ENCODE results near the gene ZNF785.
"Not testable (repeated sequence)": the region's sequence is repeated elsewhere in the genome, so short reads cannot be mapped to it uniquely, and the experiment has no call there.

ZNF785 gene

GRCh38 chr16:30602616-30603277 is 17.2 kb upstream of the ZNF785 start:
- DNase-seq (ENCODE audit: low spot score), result peak; percentile 26

GRCh38 chr16:30601966-30602365 is 16.5 kb upstream of the ZNF785 start:
- no peak for DNase-seq (ENCODE audit: low spot score)

GRCh38 chr16:30600929-30601328 is 15.4 kb upstream of the ZNF785 start:
- DNase-seq (ENCODE audit: low spot score), result no peak

DNA sequence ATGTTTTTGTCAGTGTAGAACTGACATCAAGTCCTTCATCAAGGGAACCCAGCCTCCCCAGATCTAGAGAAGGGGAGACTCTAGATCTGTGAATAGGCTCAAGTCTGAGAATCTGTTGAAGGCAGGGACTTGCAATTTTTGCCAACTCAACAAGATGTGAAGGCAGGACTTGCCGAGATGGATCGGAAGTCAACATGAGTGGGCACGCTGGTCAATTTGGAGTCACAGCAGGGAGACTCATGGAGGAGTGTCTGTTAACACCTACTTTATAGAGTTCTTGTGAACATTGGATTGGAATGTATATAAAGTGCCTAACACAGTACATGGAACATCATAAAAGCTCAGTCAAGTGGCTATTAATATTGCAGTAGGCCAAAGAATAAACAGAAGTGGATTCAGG is 14.7 kb upstream of the ZNF785 start:
- no peak for DNase-seq (ENCODE audit: low spot score)

GRCh38 chr16:30592871-30593270 is 7.4 kb upstream of the ZNF785 start:
- DNase-seq (ENCODE audit: low spot score), result no peak

GRCh38 chr16:30590869-30591268 is 5.4 kb upstream of the ZNF785 start:
- DNase-seq (ENCODE audit: low spot score), result not testable (repeated sequence)

DNA sequence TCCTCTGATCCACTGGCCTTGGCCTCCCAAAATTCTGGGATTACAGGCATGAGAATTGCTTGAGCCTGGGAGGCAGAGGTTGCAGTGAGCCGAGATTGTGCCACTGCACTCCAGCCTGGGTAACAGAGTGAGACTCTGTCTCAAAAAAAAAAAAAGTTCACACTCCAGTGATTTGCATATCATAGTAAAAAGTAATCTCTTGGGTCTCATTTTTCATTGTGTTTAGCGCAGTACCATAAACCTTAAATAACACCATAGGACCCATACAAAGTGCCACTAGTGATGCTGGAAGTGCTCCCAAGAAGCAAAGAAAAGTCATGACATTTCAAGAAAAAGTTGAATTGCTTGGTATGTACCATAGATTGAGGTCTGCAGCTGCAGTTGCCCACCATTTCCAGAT is 4.1 kb upstream of the ZNF785 start:
- not testable (repeated sequence) for DNase-seq (ENCODE audit: low spot score)

DNA sequence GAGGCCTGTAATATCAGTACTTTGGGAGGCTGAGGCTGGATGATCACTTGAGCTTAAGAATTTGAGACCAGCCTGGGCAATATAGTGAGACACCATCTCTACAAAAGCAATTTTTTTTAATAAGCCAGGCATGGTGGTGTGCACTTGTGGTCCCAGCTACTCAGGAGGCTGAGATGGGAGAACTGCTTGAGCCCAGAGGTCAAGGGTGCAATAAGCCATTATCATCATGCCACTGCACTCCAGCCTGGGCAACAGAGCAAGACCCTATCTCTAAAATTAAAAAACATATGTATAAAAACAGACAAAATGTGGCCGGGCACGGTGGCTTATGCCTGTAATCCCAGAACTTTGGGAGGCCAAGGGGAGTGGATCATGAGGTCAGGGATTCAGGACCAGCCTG is 3.2 kb upstream of the ZNF785 start:
- no peak for DNase-seq (ENCODE audit: low spot score)

GRCh38 chr16:30585022-30585399 is 486 bp downstream of the ZNF785 start:
- no peak for DNase-seq (ENCODE audit: low spot score)

DNA sequence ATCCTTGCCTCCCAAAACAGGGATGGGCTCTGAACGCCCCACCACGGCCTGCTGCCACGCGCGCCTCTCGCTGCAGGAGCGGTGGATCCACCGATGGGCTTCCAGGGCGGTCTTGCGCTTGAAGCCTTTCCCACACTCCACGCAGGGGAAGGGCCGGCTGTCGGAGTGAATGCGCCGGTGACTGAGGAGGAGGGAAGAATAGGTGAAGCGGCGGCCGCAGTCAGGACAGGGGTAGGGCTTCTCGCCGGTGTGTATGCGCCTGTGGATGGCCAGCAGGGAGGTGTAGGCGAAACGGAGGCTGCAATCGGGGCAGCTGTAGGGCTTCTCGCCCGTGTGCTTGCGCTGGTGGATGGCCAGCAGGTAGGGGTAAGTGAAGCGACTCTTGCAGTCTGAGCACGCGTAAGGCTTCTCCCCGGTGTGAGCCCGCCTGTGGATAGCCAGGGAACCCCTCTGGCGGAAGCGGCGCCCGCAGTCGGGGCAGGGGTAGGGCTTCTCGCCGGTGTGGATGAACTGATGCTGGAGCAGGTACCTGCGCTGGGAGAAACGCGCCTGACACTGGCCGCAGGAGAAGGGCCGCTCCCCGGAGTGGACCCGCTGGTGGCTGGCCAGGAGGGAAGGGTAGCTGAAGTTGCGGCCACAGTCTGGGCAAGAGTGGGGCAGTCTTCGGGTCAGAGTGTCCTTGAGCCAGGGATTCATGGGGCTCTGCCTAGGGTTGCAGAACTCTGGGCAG is 2.7 kb downstream of the ZNF785 start:
- no peak for DNase-seq (ENCODE audit: low spot score)

DNA sequence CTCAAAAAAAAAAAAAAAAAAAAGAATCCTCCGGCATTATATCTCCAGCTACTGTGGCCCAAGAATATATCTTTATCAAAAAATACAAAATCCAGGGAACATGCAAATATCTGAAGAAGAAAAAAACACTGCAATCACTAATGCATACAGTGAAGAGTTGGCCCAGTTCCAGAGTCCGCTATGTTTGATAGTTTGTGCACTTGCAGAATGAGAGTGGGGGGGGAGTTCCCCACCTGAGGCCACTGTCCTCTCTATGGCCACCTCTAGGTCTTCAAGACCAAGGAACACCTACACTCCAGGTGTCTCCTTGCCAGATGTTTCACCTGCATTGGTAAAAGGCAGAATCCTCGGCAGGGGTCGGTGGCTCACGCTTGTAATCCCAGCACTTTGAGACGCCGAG is 4.0 kb downstream of the ZNF785 start:
- no peak for DNase-seq (ENCODE audit: low spot score)

DNA sequence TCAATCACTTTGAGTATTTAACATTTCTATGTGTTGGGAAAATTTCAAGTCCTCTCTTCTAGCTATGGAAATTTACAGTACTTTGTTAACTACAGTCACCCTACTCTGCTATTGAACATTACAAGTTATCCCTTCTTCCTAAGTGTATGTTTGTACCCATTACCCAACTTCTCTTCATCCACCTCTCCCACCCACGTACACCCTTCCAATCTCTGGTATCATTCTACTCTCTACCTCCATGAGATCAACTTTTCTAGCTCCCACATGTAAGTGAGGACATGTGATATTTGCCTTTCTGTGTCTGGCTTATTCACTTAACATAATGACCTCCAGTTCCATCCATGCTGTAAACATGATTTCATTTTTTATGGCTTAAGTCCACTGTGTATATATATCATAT is 10.8 kb downstream of the ZNF785 start:
- DNase-seq (ENCODE audit: low spot score), result no peak

DNA sequence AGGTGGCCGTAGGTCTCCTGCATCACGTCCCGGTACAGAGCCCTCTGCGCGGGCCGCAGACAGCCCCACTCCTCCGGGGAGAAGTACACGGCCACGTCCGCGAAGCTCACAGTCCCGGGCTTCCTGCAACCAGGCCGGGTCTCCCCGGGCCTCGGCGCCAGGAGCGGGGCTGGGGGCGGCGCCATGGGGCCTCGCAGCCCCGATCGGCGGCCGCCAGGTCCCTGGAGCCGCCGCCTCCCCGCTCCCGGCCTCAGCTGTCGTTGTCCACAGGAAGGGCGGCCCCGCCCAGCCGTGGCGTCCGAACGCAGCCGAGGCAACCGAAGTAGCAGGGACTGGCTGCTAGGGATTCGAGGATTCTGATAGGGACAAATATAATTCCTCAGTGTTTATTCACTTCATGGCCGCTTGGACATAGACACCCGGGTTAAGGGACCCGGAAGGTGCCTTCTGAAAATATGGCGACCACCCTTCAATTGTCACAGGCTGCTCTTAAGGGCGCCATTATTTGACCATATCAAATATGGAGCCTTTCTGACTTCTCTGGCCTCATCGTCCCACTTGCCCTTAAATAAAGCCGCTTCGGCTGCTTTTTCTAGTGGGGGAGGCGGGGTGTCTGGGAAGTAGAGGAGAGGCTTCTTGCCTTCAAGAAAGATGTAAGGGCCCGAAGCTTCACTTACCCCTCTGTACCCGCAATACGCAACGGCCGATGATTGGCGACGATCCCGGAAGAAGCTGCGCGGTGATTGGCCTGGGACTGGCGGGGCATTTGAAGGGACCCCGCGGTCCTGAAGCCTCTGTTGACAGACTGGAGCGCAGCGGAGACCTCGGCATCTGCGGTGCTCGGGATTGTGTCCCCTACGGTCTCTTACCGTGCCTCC is 13.8 kb downstream of the ZNF785 start, which contains the start of gene ZNF688:
Gene ZNF688, minus strand, starts transcription at position 270 of the 878 bp plus-strand sequence. Its CDS starts 85 bp downstream, at position 185.
- peak; percentile 99 for DNase-seq (ENCODE audit: low spot score)

DNA sequence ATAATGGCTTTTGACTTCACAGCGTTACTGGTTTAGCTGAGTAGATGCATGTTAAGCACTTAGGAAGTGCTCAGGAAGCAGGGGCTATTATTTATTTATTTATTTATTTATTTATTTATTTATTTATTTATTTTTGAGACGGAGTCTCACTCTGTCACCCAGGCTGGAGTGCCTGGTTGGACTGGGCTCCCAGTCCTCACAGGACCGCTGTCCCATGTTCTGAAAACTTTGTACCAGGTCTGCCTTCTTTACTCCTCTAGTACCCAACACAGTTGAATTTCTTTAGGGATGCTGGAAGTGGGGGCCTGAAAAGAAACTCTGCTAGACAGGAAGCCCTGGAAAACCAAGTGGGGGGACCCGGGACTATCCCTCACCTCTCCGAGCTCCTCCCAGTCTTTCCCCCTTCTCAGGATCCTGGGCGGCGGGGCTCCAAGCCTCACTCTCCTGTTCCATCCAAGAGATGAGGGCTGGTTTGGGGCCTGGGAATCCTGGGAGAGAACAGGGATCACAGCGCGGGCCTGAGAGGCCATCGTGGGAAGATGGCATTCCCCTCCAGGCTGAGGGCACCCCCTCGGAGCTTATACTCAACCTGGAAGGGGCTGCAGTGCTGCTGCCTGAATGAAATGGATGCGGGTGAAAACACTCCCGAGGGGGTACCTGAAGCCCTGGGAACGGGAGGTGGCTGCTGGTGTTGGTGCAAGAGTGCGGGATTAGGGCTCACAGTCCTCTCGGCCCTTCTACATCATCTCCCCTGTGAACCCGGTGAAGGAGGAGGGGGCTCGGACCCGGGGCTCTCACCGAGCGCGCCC is 14.7 kb downstream of the ZNF785 start:
- peak; percentile 26 for DNase-seq (ENCODE audit: low spot score)

DNA sequence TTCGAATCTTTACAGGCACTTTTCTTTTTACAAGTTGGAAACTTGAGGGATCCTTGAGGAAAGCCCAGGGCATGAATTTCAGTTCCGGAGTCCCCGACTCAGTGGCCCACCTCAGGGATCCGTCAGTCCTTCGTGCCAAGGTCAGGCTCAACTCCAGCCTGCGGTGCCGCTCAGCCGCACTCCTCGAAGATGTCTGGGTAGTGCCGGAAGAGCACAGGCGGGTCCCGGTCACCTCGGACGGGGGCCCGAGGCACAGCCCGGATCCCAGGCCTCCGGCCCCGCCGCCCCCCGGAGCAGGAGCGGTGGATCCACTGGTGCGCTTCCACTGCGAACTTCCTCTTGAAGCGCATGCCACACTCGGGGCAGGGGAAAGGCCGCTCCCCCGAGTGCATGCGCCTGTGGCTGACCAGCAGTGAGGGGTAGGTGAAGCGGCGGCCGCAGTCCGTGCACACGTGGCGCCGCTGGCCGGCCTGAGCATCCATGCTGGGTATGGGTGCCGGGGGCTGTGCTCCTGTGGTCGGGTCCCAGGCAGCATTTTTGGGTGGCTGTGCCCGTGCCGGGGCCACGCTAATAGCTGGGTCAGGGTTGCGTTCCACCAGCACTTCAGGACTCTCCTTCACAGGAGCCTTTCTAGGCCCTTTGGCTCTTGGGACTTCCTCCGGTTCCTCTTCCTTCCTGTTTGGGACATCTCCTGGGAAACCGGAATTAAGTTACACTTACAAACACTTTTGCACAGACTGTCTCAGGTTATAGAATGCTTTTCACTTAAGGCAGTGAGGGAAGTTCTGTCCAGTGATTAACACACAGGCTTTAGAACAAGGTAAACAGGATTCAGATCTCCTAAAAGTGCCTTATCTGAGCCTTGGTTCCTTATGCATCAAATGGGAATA is 15.5 kb downstream of the ZNF785 start:
- no peak for DNase-seq (ENCODE audit: low spot score)

DNA sequence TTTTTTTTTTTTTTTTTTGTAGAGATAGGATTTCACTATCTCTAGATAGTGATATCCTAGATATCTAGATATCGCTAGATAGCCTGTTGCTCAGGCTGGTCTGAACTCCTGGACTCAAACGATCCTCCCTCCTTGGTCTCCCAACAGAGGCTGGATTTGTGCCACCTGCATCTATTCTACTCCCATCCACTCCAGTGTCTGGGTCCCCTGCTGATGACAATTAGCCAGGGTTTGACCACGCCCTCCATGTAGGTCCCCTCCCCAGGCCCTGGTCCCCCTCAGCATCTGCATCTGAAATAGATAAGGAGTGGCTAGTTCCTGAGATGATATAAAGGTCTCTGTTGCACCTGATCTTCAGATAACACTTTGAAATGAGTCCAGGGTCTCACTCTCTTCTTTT is 16.2 kb downstream of the ZNF785 start:
- DNase-seq (ENCODE audit: low spot score), result no peak

DNA sequence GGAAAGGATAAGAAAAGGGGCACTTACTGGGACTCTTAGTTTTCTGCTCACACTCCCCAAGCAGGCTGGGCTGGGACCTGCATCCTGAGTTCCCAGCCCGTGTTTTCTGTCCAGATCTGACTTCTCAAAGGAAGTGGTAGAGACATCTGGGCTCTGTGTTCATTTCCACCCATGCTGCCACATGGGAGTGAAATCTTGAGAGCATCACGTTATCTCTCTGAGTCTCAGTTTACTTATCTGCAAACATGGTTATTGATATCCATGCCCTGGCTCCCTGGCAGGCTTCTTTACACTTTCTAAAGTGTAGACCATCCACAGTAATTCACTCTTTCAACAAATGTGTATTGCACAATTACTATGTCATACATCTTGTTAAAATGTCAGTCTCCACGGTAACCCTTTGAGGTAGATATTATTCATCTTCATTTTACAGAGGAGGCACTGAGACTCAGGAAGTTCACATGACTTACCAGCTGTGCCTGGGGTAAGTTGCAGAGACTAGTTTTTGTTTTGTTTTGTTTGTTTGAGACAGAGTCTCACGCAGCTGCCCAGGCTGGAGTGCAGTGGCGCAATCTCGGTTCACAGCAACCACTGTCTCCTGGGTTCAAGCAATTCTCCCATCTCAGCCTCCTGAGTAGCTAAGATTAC is 17.4 kb downstream of the ZNF785 start:
- no peak for DNase-seq (ENCODE audit: low spot score)

GRCh38 chr16:30567160-30567990 is 18.1 kb downstream of the ZNF785 start:
- no peak for DNase-seq (ENCODE audit: low spot score)

- DNase-seq (ENCODE audit: low spot score), result no peak
Observed at GRCh38 chr16:30566531-30566930, 19.0 kb downstream of the ZNF785 start.

All from globus pallidus (tissue), 1 donor.